GM18507 (cell line): ENCODE measurements around the gene DCUN1D5.
"Not testable (repeated sequence)": the region's sequence is repeated elsewhere in the genome, so short reads cannot be mapped to it uniquely, and the experiment has no call there.

Experiments used
- DNase-seq: peaks from one replicate; pipeline ENCODE4 v3.0.0; 2011; ENCODE audit warnings: low read depth; ENCODE audit not compliant: insufficient read length; ENCODE audit errors: extremely low spot score
- FAIRE-seq: peaks from 2 replicates; lab custom pipeline; 2011; peaks lifted over from hg19 to GRCh38; lab: Jason Lieb, UNC

Gene DCUN1D5

DNA sequence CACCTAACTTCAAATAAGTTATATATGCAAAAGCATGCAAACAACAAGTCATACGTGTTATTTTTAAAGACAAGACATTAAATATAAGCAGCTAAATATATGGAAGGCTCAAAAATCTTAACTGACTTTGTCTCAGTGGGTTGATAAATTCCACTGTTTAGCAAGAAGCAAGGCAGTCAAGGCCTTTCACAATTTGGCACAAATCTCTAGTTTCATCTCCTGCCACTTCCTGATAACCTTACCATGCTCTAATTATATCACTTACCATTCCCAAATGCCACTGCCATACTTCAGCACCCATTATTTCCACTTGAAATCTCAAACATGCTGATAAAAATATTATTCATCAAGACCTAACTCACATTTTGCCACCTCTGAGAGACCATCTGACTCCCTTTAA, 24.8 kb downstream of the DCUN1D5 start:
- DNase-seq (no peak), FAIRE-seq (no peak)

DNA sequence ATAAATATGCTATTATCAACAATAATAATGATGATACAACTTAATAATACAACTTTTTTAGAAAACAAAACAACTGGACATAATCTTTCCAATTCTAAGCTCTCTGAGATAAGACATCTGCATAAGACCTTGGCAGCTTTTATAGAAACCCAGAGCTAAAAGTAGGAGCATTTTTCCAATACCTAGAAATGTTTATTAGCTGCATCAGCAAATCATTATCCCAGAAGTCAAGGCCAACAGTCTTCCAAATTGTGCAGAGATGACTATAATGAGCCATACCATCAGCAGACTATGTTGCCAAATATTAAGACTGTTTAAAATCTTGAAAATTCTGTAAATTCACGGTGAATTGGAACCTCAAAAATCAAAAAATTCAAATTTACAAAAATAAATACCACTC, 30.3 kb downstream of the DCUN1D5 start:
- no peak for FAIRE-seq

DNA sequence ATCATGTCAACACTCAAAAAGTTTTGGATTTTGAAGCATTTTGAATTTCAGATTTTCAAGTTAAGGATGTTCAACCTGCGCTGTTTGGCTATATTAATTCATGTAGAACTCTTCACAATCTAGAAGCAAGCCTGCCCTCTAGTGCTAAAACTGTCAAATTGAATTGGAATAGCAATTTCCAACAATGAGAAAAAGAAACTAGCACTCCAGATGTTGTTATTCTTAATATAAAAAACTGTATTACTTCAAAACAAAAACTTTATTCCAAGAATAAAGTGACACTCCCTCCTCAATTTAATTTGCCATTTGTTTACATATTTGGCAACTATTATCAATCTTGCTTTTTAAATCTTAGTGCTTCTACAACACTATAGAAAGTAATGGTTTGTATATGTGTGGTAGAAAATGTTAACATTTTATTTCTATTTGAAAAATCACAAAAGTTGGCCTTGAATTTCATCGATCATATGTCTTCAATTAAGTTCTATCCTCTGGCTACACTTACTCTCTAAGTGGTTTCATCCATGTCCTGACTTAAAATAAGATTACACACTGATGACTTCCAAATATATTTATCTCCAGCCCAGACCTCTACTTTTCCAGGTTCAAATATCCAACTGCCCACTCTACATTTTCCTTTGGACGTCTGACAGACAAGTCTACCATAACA, 36.6 kb downstream of the DCUN1D5 start:
- no peak for DNase-seq
- FAIRE-seq: peak; percentile 62

More for the DNA sequence above, 30.3 kb downstream of the DCUN1D5 start:
- DNase-seq: no peak

DNA sequence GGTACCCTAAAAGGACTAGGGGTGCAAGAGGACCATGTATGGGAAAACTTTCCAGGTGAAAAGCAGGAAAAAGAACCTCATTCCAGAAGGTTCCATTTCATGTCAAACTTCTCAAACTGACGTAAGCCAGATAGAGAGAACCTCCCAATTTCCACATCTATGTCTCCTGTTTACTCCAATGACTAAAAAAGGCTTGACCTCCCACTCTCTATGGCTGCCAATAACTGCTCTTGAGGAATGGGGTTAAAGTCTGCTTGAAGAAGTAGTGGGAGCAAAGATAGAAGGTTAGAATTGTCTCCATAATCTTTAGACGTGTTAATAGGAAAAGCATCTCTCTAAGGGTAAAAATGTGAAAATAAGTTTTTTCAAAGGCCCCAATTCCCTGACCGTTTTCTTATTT, 38.0 kb downstream of the DCUN1D5 start:
- FAIRE-seq: no peak

DNA sequence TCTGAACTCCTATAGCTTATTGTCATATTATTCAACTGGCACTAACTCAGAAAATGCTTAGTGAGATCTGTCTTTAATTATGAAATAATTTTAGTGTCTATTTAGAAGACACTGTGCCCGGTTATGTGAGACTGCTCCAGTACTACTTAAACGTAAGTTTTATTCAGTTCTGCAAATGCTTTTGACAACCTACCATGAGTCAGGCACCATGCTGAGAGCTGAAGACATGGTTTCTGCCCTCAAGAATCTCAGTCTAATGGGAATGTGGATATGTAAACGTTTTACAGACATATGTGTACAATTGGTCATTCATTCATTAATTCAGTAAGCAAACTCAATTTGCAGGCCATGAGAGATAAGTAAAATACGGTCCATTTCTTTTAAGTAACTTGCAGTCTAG, 40.0 kb downstream of the DCUN1D5 start:
- DNase-seq (no peak), FAIRE-seq (no peak)

More for the DNA sequence above, 38.0 kb downstream of the DCUN1D5 start:
- DNase-seq: no peak

DNA sequence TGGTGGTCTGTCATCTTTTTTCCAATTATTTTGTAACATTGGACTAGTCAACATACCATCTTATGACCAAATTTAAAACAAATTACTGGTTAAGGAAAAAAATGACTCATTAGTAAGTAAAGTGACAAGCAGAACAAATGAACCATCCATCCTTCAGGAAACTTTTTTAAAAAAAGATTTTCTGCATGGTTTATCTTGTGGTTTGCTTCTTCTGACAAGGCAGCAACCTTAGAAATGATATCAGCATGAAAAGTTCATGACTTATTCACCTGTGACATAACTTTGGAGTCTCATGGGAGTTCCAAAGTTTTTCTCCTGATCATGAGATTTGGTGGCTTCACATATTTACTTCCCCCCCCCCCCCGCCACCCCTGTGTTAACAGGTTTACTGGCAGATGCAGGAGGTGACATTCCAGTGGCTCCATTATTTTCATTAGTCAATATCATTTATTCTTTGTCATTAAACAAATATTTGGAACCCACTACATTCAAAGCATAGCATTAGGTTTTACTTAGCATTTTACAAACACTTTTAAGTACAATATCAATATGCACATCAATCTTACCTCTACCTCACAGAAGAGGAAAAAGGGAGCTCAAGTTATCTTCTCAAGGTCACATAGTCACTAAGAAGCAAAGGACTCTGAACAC, 40.7 kb downstream of the DCUN1D5 start:
- FAIRE-seq: peak; percentile 46
- no peak for DNase-seq

DNA sequence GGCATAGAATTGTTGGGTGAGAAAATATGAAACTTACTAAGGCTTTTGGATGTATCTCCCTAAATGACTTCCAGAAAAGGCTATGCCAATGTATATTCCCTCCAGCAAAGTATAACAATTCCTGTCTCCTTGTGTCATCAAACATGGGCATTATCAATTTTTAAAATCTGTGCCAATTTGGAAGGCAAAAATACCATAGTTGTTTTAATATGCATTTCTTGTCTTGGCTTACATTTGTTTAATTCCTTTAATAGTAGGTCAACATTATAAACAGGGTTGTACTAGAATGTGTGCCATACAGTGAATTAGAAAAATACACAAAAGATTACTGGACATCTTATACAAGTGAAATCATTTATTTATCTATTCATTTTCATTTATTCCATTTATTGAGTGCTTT, 41.6 kb downstream of the DCUN1D5 start:
- FAIRE-seq (no peak), DNase-seq (no peak)

DNA sequence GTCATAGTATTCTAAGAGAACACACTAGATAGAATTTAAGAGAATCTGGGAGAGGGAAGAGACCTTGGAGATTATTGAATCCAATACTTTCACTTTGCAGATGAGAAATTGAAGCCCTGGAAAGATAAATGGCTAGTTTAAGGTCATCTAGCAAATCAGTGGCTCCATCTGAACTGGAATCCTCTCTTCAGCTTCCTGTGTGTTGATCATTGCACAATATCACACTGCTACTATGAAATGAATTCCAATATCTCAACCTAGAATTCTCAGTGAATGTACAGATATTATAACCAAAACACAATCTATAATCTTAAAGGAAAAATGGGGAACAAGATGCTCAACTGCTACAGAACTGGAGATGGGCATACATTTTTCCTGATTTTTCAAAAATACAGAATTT, 44.1 kb downstream of the DCUN1D5 start:
- FAIRE-seq (no peak), DNase-seq (no peak)

DNA sequence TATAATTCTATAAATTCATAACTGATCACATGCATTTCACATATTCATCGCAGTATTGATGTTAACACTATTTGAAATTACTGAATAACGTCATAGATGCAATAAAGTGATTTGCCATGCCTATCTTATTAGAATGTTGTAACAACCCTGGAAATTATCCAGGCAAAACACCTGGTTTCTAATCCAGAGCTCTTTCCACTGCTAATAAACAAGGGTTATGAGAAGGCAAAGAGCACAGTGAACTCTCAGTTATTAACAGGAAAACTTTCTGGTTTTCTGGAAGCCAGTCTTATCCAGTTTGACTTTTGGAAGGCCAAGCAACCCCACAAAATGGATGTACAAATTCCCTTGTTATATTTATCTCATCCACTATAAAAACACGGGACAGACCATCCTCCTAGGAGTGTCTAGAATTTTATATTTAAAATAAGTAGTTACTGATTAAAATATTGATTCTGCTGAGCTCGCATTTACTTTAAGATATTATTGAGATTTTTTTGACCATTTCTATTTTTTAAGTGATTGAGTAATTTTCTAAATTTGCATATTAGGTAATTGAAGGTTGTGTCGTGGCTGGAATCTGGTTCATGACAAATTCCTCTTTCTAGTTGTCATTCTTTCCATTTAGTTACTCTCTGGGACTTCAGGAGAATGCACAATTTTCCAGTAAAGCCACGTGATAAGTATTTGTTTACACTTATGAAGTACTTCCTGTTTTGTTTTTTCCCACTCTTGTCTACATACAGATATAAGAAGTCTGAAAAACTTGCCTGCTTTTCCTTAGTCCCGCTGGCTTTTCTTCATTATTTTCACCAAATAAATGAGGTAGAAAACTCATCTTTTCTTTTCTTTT, 47.9 kb downstream of the DCUN1D5 start:
- FAIRE-seq: no peak
- DNase-seq: no peak

DNA sequence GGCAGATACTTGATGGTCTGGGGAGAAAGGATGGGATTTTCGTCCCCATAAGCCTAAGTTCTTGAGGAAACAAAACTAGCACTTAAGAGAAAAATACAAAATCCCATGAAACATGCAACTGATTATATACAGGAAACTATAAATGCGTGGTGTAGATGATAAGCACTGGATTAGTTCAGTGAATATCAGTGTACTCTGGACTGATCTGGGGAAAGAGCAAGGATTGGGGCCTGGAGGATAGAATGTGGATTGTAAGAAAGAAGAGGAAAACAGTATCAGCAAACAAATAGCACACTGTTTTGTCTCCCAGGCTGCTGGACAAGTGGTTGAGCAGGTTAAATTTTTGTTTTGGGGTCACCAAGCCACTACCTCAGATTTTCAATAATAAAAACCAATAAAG, 49.8 kb downstream of the DCUN1D5 start:
- DNase-seq: no peak
- FAIRE-seq: no peak

DNA sequence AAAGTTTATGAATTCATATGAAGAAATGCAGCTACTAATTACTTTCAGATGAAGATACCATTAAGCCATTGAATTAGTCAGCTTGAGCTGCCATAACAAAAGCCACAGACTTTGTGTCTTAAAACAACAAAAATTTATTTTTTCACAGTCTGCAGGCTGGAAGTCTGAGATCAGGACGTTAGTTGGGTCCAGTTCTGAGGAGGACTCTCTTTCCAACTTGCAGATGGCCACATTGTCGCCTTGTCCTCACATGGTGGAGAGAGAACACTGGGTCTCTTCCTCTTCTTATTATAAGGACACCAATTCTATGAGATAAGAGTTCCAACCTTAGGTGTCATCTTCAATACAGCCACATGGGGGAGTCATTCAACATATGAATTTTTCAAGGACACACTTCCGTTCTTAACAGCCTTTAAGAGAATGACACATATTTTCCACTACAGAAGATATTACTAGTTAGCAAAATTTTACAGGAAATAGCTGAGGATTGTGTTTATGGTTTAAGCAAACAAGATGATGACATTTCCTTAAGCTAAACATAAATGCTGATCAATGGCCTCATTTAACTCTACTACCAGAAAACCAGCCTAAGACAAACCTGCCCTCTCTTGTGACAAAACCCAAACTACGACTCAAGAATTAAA, 56.0 kb downstream of the DCUN1D5 start:
- FAIRE-seq (peak; percentile 87), DNase-seq (no peak)

DNA sequence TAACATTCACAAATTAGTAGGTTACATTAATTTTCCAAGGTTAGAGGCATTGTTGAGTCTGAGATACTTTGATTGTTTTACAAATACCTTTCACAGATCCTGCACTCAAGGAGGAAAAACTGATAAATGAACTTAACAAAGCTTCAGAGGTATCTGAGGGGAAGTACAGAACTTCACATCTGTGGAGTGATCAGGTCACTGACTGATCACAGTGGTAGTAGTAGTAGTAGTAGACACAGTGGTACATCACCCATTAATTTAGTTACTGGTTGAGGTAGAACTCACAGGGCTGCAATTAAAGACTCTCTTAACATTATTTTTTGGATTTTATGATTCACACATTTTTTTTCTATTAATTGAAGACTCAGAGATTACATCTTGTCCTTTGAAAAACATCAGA, 56.7 kb downstream of the DCUN1D5 start:
- no peak for FAIRE-seq
- no peak for DNase-seq

DNA sequence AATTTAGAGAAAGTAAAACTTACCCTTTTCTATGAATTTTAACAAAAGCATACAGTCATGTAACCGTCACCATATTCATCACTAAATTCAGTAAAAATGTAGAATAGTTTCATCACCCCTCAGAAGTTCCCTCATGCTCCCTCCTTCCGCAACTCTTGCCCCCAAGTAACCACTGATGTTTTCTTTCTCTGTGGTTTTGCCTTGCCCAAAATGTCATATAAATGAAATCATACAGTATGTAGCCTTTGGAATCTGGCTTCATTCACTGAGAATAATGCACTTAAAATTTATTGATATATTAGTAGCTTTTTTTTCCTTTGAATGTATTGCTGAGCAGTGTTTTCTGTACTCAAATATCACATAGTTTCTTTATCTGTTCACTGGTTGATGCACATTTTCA, 60.1 kb downstream of the DCUN1D5 start:
- DNase-seq: no peak
- FAIRE-seq: no peak

DNA sequence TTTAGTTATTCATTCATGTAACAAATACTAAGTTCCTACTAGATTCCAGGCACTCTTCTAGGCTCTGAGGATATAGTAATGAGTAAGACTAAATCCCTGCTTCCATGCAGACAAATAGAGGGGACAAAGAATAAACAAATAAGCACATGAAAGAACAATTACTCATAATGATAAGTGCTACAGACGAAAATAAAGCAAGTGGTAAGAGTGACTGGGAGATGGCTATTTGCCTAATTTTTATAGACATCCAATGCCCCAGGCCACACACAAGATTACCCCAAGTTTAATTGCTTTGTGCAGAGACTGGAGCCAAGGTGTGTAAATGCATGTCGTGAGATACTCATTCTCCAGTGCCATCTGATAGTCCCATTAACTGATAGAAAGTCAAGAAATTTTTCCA, 62.6 kb downstream of the DCUN1D5 start:
- FAIRE-seq (no peak), DNase-seq (no peak)

DNA sequence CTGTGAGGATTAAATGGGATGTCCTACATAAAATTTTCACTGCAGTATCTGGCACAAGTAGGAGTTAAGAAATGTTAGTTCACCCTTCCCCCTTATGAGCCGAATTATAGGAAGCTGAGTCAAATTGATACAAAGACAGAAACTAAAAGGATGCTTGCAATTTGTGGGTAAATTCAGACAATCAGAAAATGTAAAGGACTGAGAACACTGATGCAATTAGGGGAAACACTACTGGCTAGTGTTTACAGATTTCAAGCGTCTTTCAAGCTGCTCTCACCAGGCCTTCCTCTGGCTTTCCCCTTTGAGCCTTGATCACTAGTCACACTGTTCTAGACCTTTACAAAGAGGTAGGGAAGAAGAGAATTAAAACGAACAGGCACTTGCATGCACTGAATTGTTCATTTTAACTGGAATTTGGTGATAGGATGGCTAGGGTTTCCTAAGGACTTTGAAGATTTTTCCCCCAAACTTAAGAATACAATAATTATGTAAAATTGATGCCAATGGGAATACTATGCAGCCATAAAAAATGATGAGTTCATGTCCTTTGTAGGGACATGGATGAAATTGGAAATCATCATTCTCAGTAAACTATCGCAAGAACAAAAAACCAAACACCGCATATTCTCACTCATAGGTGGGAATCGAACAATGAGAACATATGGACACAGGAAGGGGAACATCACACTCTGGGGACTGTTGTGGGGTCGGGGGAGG, 63.5 kb downstream of the DCUN1D5 start:
- peak; percentile 66 for FAIRE-seq
- DNase-seq: not testable (repeated sequence)

DNA sequence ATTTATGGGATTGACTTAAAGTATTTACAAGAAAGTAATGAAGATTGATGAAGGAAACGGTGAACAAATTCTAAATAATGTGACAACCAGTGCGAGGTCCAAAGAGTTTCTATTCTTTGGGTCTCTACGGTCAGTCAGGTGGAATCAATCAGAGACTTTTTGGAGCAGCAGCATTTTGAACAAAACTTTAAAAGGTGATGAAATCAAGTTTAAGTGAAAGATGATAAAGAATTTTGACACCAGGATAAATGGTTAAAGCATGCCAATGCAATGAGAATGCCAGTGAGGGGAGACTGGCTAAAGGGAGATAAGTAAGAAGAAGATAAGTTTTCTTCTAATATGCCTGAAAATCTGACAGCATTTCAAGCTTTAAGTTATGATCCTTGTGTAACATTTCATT, 67.9 kb downstream of the DCUN1D5 start:
- DNase-seq (no peak), FAIRE-seq (no peak)

DNA sequence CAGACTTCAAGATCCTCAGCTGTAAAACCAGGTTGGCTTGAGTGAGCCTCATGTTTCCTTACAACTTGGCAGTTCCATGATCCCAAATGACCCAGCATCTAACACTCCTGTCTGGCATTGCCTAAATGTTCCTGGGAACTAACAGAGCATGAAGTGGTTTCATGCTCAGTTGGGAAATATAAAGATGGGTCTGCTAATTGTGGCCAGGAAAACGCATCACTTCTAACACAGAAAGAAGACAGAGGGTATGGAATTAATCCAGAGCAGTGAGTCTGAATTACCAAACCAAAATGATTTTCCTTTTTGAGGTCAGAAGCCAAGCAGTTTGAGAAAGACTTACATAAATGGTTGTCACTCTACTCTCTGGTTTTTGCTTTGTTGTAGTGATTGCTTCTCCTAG, 75.9 kb downstream of the DCUN1D5 start:
- FAIRE-seq (no peak), DNase-seq (no peak)

DNA sequence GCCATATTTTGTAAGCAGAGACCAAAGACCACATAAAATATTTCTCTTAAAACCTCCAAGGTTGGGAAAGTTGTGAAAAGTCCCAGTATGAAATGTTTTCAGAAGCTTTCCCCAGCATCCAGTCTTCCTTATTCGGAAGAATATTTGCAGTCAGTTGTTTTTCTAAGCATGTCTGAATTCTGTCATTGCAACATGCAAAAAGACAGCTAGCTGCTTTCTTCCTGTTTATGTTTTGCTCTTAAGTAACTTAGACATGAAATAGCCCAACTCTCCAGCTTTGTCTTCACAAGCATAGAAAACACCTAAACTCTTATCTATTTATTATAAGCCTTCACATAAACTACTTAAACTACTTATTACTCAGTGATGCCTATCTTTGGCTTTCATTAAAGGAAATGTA, 78.5 kb downstream of the DCUN1D5 start:
- no peak for DNase-seq
- FAIRE-seq: no peak
